H1 (cell line): Measurements from ENCODE around the gene MYO16. TPM values are rescaled to one million over a fixed set of nuclear protein-coding genes. Genes with fewer than 3 reads are reported as not detected.

Experiments used
- CTCF ChIA-PET: fragments of 300-600 bp; sonication (Branson Sonifier 250); formaldehyde crosslinking; loops from one replicate; lab custom pipeline; 2021; ENCODE audit not compliant: partially characterized antibody; lab: Charles Lee
- POLR2A ChIA-PET: fragments of 300-600 bp; sonication (Branson Sonifier 250); formaldehyde crosslinking; loops from one replicate; lab custom pipeline; 2021; ENCODE audit warnings: inconsistent platforms; ENCODE audit not compliant: partially characterized antibody; lab: Charles Lee
- DNase-seq, 2 experiments: peaks; one replicate each; pipeline versions ENCODE4 v3.0.0 to v3.0.0-alpha.2; 2010 to 2022; ENCODE audit warnings: low spot score in 2 of 2, low read depth in 1 of 2, mixed read lengths in 1 of 2
- FAIRE-seq: peaks from 2 replicates; lab custom pipeline; 2011; peaks lifted over from hg19 to GRCh38; lab: Jason Lieb, UNC
- H2AFZ ChIP-seq: 2 replicates; pipeline ENCODE4 v1.8.1; 2012; ENCODE audit warnings: low read length, inconsistent platforms
- H2AK5ac ChIP-seq: 2 replicates; pipeline ENCODE4 v1.6.1; 2013; ENCODE audit warnings: low read depth, low read length
- H2BK120ac ChIP-seq: replicated peaks from 2 replicates; pipeline ENCODE3; 2013; ENCODE audit warnings: low read depth, low read length, inconsistent platforms
- H2BK12ac ChIP-seq: 2 replicates; pipeline ENCODE4 v1.6.1; 2013; ENCODE audit warnings: low read depth, low read length
- H2BK15ac ChIP-seq: 2 replicates; pipeline ENCODE4 v1.6.1; 2013; ENCODE audit warnings: low read length
- H2BK20ac ChIP-seq: 2 replicates; pipeline ENCODE4 v1.6.1; 2013; ENCODE audit warnings: low read length
- H2BK5ac ChIP-seq: 2 replicates; pipeline ENCODE4 v1.6.1; 2013; ENCODE audit warnings: low read depth, low read length
- H3K14ac ChIP-seq: 2 replicates; pipeline ENCODE4 v1.6.1; 2013; ENCODE audit warnings: inconsistent platforms; ENCODE audit not compliant: insufficient read length
- H3K18ac ChIP-seq: 2 replicates; pipeline ENCODE4 v1.6.1; 2013; ENCODE audit warnings: low read length; ENCODE audit errors: extremely low read depth
- H3K23ac ChIP-seq: 2 replicates; pipeline ENCODE4 v1.6.1; 2013; ENCODE audit warnings: inconsistent platforms; ENCODE audit not compliant: insufficient read length
- H3K23me2 ChIP-seq: 2 replicates; pipeline ENCODE4 v1.6.1; 2013; ENCODE audit warnings: low read depth, low read length
- H3K27ac ChIP-seq: 2 replicates; pipeline ENCODE4 v1.6.1; 2011; ENCODE audit warnings: low read depth, low read length, inconsistent platforms
- H3K27me3 ChIP-seq, 4 experiments: replicated peaks in 1 of 4; 1 replicate in 1 of 4; 2 replicates in 3 of 4; pipeline versions ENCODE4 v1.6.1 to v1.8.1; 2011 to 2013; ENCODE audit warnings: low read length in 3 of 4, mild to moderate bottlenecking in 3 of 4, inconsistent platforms in 2 of 4, mixed read lengths in 2 of 4, moderate library complexity in 1 of 4; ENCODE audit not compliant: control insufficient read depth in 3 of 4, insufficient read depth in 3 of 4; ENCODE audit errors: extremely low read depth in 1 of 4
- H3K36me3 ChIP-seq, 4 experiments: 2 replicates each; pipeline versions ENCODE4 v1.6.1 to v1.8.1; 2011 to 2013; ENCODE audit warnings: mild to moderate bottlenecking in 4 of 4, low read length in 3 of 4, moderate library complexity in 2 of 4, control low read depth in 1 of 4, inconsistent platforms in 1 of 4; ENCODE audit not compliant: insufficient read depth in 4 of 4, control insufficient read depth in 2 of 4
- H3K4ac ChIP-seq: replicated peaks from 2 replicates; pipeline ENCODE3; 2013; ENCODE audit warnings: low read length, low read depth, mixed read lengths, inconsistent platforms; ENCODE audit not compliant: insufficient read length
- H3K4me1 ChIP-seq, 4 experiments: replicated peaks in 1 of 4; 1 replicate in 1 of 4; 2 replicates in 3 of 4; pipeline versions ENCODE4 v1.6.1 to v1.8.1; 2011 to 2013; ENCODE audit warnings: low read length in 3 of 4, inconsistent platforms in 2 of 4, mixed read lengths in 1 of 4; ENCODE audit not compliant: insufficient read depth in 4 of 4, control insufficient read depth in 3 of 4
- H3K4me2 ChIP-seq, 2 experiments: 2 replicates each; pipeline versions ENCODE4 v1.6.1 to v1.8.1; 2011 to 2013; ENCODE audit warnings: low read depth in 2 of 2, low read length in 2 of 2, control low read depth in 1 of 2, inconsistent platforms in 1 of 2, mild to moderate bottlenecking in 1 of 2; ENCODE audit not compliant: insufficient read depth in 1 of 2
- H3K4me3 ChIP-seq, 4 experiments: fragments of 200-600, 300-600 bp in 1 of 4; sonication (generic), shearing (Covaris generic), sonication (Bioruptor Twin) in 1 of 4; 2 replicates each; pipeline versions ENCODE4 v1.5.1 to v1.8.1; 2011 to 2016; ENCODE audit warnings: low read length in 4 of 4, low read depth in 3 of 4, control low read depth in 2 of 4, inconsistent platforms in 2 of 4, mild to moderate bottlenecking in 2 of 4, mixed read lengths in 1 of 4, moderate library complexity in 1 of 4; ENCODE audit not compliant: insufficient read depth in 2 of 4; ENCODE audit errors: extremely low read depth in 1 of 4
- H3K56ac ChIP-seq: replicated peaks from 2 replicates; pipeline ENCODE3; 2013; ENCODE audit warnings: low read depth, mild to moderate bottlenecking, mixed read lengths, low read length, inconsistent platforms; ENCODE audit not compliant: insufficient read length
- H3K79me1 ChIP-seq: 2 replicates; pipeline ENCODE4 v1.6.1; 2013; ENCODE audit warnings: low read depth, low read length, control low read depth
- H3K79me2 ChIP-seq, 2 experiments: 2 replicates each; pipeline versions ENCODE4 v1.6.1 to v1.8.1; 2012 to 2013; ENCODE audit warnings: low read length in 2 of 2, mild to moderate bottlenecking in 2 of 2, inconsistent platforms in 1 of 2; ENCODE audit not compliant: insufficient read depth in 2 of 2, control insufficient read depth in 1 of 2
- H3K9ac ChIP-seq, 4 experiments: replicated peaks in 1 of 4; 1 replicate in 1 of 4; 2 replicates in 3 of 4; pipeline versions ENCODE4 v1.6.1 to v1.8.1; 2011 to 2013; ENCODE audit warnings: low read depth in 3 of 4, low read length in 3 of 4, control low read depth in 2 of 4, mild to moderate bottlenecking in 2 of 4, moderate library complexity in 2 of 4, inconsistent platforms in 1 of 4; ENCODE audit errors: extremely low read depth in 1 of 4
- H3K9me3 ChIP-seq, 2 experiments: 2 replicates each; pipeline versions ENCODE4 v1.6.1 to v1.8.1; 2012 to 2013; ENCODE audit warnings: mild to moderate bottlenecking in 2 of 2, moderate library complexity in 2 of 2, control low read depth in 1 of 2, inconsistent platforms in 1 of 2, low read depth in 1 of 2, low read length in 1 of 2, mixed read lengths in 1 of 2; ENCODE audit not compliant: insufficient read depth in 2 of 2
- H4K20me1 ChIP-seq, 2 experiments: replicated peaks in 1 of 2; 2 replicates each; pipeline versions ENCODE3 to v1.8.1; 2011 to 2013; ENCODE audit warnings: inconsistent platforms in 2 of 2, low read length in 2 of 2, mild to moderate bottlenecking in 1 of 2; ENCODE audit not compliant: insufficient read depth in 2 of 2, control insufficient read depth in 1 of 2
- H4K5ac ChIP-seq: 2 replicates; pipeline ENCODE4 v1.6.1; 2013; ENCODE audit warnings: low read length, low read depth, mixed read lengths, inconsistent platforms; ENCODE audit not compliant: insufficient read length
- H4K8ac ChIP-seq: 2 replicates; pipeline ENCODE4 v1.8.0; 2013; ENCODE audit warnings: mild to moderate bottlenecking, moderate library complexity, low read length, inconsistent platforms; ENCODE audit not compliant: insufficient read depth; ENCODE audit errors: extremely low read depth
- H4K91ac ChIP-seq: replicated peaks from 2 replicates; pipeline ENCODE3; 2013; ENCODE audit warnings: low read length, mixed read lengths, inconsistent platforms; ENCODE audit not compliant: insufficient read length
- CHD1 ChIP-seq: IDR thresholded peaks from 2 replicates; pipeline ENCODE4 v1.6.1; 2012; ENCODE audit warnings: low read depth, low read length, improper control_type of control experiment
- CTCF ChIP-seq, 3 experiments: IDR thresholded peaks; 1 replicate in 2 of 3; 2 replicates in 1 of 3; pipeline versions ENCODE4 v1.5.1 to v1.6.1; 2011; ENCODE audit warnings: low read length in 3 of 3, mild to moderate bottlenecking in 3 of 3, inconsistent platforms in 2 of 3, low read depth in 1 of 3, moderate library complexity in 1 of 3; ENCODE audit not compliant: insufficient read depth in 1 of 3; ENCODE audit errors: control extremely low read depth in 1 of 3
- EZH2 ChIP-seq: fragments of 200-600 bp; sonication (generic); IDR thresholded peaks from 2 replicates; pipeline ENCODE4 v1.7.1; 2012; ENCODE audit warnings: low read depth, mild to moderate bottlenecking, moderate library complexity, low read length, inconsistent platforms; ENCODE audit not compliant: severe bottlenecking
- FOSL1 ChIP-seq: IDR thresholded peaks from 2 replicates; pipeline ENCODE4 v1.6.1; 2011; ENCODE audit warnings: mild to moderate bottlenecking, low read depth, low read length, moderate library complexity; ENCODE audit not compliant: insufficient read depth
- GABPA ChIP-seq: IDR thresholded peaks from 2 replicates; pipeline ENCODE4 v1.6.1; 2011; ENCODE audit warnings: mild to moderate bottlenecking, low read length, moderate library complexity, borderline replicate concordance; ENCODE audit not compliant: insufficient read depth
- KDM1A ChIP-seq: fragments of 200-600, 300-600 bp; sonication (generic); IDR thresholded peaks from 2 replicates; pipeline ENCODE4 v1.7.1; 2016; ENCODE audit warnings: mild to moderate bottlenecking, low read length, borderline replicate concordance
- MAFK ChIP-seq: IDR thresholded peaks from 2 replicates; pipeline ENCODE4 v1.6.1; 2012; ENCODE audit warnings: low read depth, mild to moderate bottlenecking, improper control_type of control experiment, low read length
- PHF8 ChIP-seq: fragments of 200-600 bp; sonication (generic); conservative IDR thresholded peaks from 2 replicates; pipeline ENCODE4 v1.7.1; 2012; ENCODE audit warnings: low read depth, mild to moderate bottlenecking, inconsistent platforms, low read length, moderate library complexity
- RAD21 ChIP-seq, 2 experiments: IDR thresholded peaks in 1 of 2; conservative IDR thresholded peaks in 1 of 2; 2 replicates each; pipeline ENCODE4 v1.6.1; 2011; ENCODE audit warnings: low read depth in 2 of 2, low read length in 2 of 2, improper control_type of control experiment in 1 of 2, inconsistent platforms in 1 of 2, mild to moderate bottlenecking in 1 of 2, moderate library complexity in 1 of 2
- RXRA ChIP-seq: IDR thresholded peaks from 2 replicates; pipeline ENCODE4 v1.6.1; 2011; ENCODE audit warnings: low read depth, mild to moderate bottlenecking, low read length, moderate library complexity; ENCODE audit not compliant: insufficient read depth
- TAF1 ChIP-seq: IDR thresholded peaks from 2 replicates; pipeline ENCODE4 v1.6.1; 2011; ENCODE audit warnings: mild to moderate bottlenecking, low read depth, low read length
- WGBS, 2 experiments: shearing (Covaris generic) in 1 of 2; methylation state at CpG; one replicate each; pipeline versions ENCODE4 v1.1.6 to v1.1.7; 2013 to 2015; ENCODE audit warnings: low lambda C conversion rate in 2 of 2, mixed read lengths in 2 of 2, inconsistent platforms in 1 of 2, low coverage in 1 of 2, missing lambda C conversion rate in 1 of 2; ENCODE audit not compliant: insufficient replicate concordance in 2 of 2, insufficient coverage in 1 of 2, insufficient read length in 1 of 2; ENCODE audit errors: extremely low coverage in 1 of 2, missing lambda C conversion rate in 1 of 2; 5-methylcytosine and 5-hydroxymethylcytosine counted together
- polyA plus RNA-seq, 7 experiments: library from polyadenylated mRNA; depleted of rRNA in 3 of 7; stranded (reverse) in 5 of 7; unstranded in 2 of 7; fragments of >200 nt in 5 of 7; fragments of 200-250 nt in 2 of 7; gene quantifications; 1 replicate in 5 of 7; 2 replicates in 1 of 7; 4 replicates in 1 of 7; pipeline versions ENCODE4 v1.2.1 to v1.2.3, GENCODE V29; 2011 to 2013; ENCODE audit warnings: missing spikeins in 2 of 7, mixed read lengths in 2 of 7
- total RNA-seq: library from RNA; stranded (reverse); fragmentation: NEBNext Ultra II Directional; extraction: Animal tissue kit (Norgen Biotek cat#: 25700); gene quantifications from 2 replicates; pipeline ENCODE4 v1.2.1, GENCODE V29; 2021

Gene MYO16
- total and polyA plus RNA-seq, 2 of the 8 experiments (the other 6 are each of a cell fraction or from before 2014, with no cell fraction given) = 0.02 to 0.22 TPM

GRCh38 chr13:108629988-108630387 lies 577 bp downstream of the MYO16 start:
- Histone ChIP-seq H4K5ac (no peak overlapping the region), H3K23me2 (no peaks in the 10 kb centered on the region), H3K36me3 (0 out of 8 replicates have a peak, but pooled peaks cover 0 to 3% (median 0%) of the 10 kb centered on the region in 4 experiments), H3K4me1 (no peaks in the 10 kb centered on the region; a peak in 2 of 7 replicates), H3K18ac (no peak overlapping the region), H2AFZ (no peak overlapping the region), H3K79me2 (no peaks in the 10 kb centered on the region), H2AK5ac (no peak overlapping the region), H3K27ac (no peak overlapping the region), H3K27me3 (no peaks in the 10 kb centered on the region), H2BK12ac (no peak overlapping the region), H3K9me3 (peaks cover 3% of the 10 kb centered on the region in 2 experiments; a peak in 2 of 4 replicates), H3K9ac (no peak overlapping the region), H4K91ac (no peak overlapping the region), H3K56ac (no peak overlapping the region), H3K14ac (no peak overlapping the region), H2BK5ac (no peak overlapping the region), H2BK20ac (no peak overlapping the region), H4K8ac (no peak overlapping the region), H4K20me1 (no peaks in the 10 kb centered on the region), H3K23ac (no peak overlapping the region), H2BK120ac (no peak overlapping the region), H2BK15ac (no peak overlapping the region), H3K79me1 (no peaks in the 10 kb centered on the region), H3K4me2 (no peak overlapping the region), H3K4ac (no peak overlapping the region), H3K4me3 (no peak overlapping the region)
- no peak for FAIRE-seq
- WGBS, 2 experiments = 93% methylated on average over 1 of the region's 1 CpG; no CpG with 5 or more reads in 1 of the 2 experiments
- ChIA-PET CTCF (interaction anchor here (0.7 to 1.5 kb wide), 7 partner anchors 9 to 62 kb away, joined by 3 to 6 read pairs (median 3); no protein-coding TSS in a partner anchor), POLR2A (no interaction called here)
- DNase-seq = no peak
- TF ChIP-seq FOSL1 (no peak), TAF1 (no peak), GABPA (no peak), CHD1 (no peak), MAFK (no peak), RXRA (no peak), KDM1A (no peak), RAD21 (IDR thresholded peaks at IDR 0.05 in 1 of 2, conservative IDR thresholded peaks at IDR 0.05 in 1 of 2; ENCODE audit: low read depth in 2 of 2, low read length in 2 of 2) (no peak), CTCF (IDR thresholded peaks at IDR 0.05; ENCODE audit: control extremely low read depth in 1 of 3, insufficient read depth in 1 of 3, low read depth in 1 of 3, low read length in 3 of 3) (no peak), EZH2 (no peak), PHF8 (no peak)
